ENCODE data around the gene SLC34A3.

SLC34A3 gene

DNA sequence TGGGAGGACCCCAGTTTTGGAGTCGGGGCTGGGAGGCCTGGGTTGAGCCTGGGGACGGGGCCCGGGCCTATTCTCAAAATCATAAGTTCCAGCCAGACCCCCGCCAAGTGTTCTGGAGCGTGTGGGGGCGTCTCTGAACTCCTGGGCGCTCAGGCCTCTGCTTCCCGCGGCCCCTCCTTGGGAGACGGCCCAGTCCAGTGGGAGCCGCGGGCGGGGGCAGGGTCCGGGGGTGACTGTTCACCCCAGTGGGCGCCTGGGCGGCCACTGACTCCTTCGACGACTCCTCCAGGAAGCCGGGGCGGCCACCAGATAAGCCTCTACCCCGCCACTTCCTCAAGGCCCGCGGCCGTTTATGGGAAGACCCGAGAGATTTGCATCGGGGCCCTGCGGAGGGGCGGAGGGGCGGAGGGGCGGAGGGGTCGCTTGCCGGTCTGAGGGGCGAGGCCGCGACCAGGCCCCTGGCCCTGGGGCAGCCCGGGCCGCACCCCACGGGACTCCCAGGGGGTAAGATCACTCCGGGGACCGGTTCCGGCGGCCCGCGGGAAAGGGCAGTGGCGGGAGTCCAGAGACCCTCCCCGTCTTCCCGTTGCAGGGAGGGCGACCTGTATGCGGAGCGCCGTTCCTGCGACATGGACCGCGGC, 47.5 kb downstream of the SLC34A3 start:
- no peak for DNase-seq

GRCh38 chr9:137278721-137279711, 48.3 kb downstream of the SLC34A3 start:
- DNase-seq: no peak

DNA sequence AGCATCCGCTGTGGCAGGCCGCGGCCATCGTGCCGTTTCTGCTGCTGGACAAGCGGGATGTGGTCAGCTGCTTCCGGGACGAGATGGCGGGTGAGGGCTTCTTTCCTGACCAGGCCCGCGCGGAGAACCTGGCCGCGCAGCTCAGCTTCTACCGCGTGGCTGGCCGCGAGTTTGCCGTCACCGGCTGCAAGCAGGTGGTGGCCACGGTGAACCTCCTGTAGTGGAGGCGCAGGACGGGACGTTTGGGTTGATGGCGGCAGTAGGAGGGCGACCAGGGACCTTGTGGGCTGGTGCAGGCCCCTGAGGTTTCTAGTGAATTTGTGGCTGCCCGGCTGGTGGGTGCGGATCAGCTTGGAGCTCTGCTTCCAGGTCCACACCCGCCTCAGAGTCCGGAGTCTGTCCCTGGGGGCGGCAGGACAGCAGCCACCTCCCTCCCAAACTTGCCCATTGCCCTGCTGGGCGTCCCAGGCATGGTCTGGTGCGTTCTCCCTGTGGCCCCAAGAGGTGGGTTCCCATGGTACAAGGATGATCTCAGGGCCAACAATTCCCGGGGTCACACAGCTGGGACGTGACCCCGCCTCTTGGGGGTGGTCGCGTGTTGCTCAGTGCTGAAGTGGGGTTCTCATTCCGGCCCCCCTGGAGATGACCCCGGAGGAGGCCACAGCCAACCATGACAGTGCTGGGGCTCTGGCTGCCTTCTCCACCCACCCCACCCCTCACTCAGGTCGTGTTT, 49.2 kb downstream of the SLC34A3 start:
- DNase-seq: no peak

- DNase-seq: no peak
Observed at GRCh38 chr9:137280474-137281344, 50.0 kb downstream of the SLC34A3 start.

DNA sequence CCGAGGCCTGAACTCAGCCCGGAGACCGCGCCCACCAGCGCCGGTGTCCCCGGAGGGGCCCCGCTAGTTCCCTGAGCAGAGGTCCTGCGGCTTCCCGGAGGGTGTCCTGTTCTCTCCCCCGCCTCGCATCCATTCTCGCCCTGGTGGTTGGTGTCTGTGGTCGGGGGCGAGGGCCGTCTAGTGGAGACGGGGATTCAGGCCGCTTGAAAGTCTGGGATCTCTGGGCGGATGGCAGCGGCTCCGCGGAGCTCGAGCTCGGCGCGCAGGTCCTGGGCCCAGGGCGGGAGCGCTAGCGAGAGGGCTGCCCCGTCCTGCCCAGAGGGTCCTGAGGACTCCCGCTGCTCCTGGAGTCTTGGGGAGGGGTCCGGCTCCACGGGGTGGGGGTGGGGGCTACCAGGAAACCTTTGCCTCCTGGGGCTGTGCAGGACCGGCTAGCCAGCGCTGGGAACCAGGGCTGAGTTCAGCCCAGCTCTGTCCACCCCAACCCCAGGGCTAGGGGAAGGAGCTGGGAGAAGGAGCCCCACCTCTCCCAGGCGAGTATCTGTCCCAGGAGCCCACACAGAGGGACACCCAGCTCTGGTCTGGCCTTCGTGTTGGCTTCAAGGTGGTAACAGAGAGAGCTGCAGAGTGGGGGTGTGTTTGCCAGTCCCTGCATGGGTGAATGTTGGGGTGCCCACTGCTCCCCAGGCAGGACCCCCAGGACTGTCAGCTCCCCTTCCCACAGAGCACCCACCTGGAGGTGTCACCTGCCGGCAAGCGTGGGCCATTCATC, 50.8 kb downstream of the SLC34A3 start:
- DNase-seq: no peak
